Stimulated activated CD4-positive, alpha-beta T cell treated with anti-CD3 and anti-CD28 coated beads, Interleukin-1b, Interleukin-23, amount 100 ng/mL, for 4 hours (primary cell): Measurements from ENCODE around the gene HSDL1.

Experiments used
- DNase-seq, 2 donors: peaks; one replicate each; pipeline ENCODE4 v3.0.0-alpha.2; 2020; ENCODE audit warnings: low read depth in 2 of 2

HSDL1 gene

DNA sequence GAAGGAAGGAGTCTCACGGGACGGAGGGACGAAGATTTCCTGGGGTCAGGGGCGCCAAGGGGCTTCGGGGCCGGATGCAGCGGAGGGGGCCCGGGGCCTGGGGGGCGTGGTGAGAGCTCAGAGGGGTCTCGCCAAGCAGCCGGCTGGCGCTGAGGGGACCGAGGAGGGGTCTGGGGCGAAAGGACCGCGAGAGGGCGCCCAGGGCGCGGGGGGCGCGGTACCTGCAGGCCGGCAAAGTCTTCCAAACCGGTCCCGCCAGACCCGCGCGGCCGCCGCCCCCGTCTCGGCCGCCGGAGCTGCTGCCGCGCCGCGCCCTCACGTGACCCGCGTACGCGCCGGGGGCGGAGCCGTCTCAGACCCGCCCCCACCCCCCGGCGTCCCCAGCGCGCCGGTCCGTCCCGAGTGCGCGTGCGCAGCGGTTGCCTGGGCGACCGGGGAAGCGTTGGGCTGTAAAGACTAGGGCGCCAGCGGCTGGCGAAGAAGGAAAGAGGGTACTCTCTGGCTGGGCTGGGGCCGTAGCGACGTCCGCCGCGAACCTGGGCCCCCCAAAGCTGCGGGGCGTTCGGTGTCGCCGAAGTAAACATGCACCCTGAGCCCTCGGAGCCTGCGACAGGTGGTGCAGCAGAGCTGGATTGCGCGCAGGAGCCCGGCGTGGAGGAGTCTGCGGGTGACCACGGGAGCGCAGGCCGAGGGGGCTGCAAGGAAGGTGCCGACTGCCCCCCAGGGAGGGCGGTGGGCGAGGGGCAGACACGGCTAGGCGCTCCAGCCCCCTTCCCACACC lies at the start of gene HSDL1, which contains the start of gene DNAAF1:
HSDL1 (minus strand) TSS at position 319 of the 781 bp plus-strand sequence. CDS start 13,856 bp downstream, outside the sequence.
DNAAF1 (plus strand) TSS at position 450 of the 781 bp plus-strand sequence; CDS start at position 583, 133 bp downstream.
- DNase-seq: peak; percentile 94

DNA sequence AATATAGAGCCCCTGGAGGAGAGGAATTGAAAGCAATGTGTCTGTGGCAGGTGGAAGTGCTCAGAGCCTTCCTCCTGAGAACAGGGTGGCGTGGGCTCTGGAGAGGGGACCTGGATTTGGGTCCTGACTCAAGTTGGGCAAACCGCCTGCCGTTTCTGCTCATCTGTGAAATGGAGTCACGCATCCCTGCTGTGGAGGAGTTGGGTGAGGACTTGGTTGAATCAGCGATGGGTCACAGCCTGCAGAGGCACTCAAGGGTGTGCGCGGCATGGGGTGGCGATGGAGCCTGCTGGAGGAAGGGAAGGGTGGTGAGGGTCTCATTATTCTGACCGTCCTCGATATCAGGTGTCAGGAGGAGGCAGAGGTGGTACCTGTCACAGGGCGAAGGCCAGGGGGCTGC lies 49.0 kb upstream of the HSDL1 start:
- DNase-seq: no peak

DNA sequence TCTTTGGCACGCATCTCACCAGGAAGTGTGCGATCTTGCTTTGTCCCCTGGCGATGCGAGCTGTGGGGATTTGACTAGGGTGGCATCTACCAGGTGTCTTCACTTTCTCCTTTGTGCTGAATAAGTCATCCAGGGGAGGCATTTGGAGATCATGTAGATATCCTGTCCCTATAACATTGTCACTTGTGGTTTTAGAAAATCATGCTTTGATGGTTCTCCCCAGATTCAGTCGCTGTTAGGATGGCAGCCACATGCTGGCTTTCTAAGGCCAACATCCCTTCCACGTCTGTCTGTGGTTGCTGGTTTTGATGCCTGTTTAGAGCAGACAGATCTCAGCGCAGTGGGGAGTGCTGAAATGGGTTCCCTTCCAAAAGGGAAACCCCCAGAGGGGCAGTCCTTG lies 48.5 kb upstream of the HSDL1 start:
- DNase-seq: no peak

DNA sequence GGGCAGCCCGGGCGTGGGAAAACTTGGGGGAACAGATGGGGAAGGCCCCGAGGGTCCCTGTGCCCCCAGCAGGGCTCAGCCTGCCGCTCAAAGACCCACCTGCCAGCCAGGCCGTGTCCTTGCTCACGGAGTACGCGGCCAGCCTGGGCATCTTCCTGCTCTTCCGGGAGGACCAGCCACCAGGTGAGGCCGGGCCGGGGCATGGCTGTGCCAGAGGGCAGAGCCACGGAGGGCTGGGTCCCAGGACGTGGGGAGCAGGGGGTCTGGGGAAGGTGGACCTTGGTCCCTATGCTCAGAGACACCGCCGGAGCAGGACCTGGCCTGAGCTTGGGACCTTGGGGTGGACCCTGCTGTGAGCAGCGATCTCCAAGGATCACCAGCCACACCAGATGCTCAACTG lies 46.5 kb upstream of the HSDL1 start:
- DNase-seq: no peak

DNA sequence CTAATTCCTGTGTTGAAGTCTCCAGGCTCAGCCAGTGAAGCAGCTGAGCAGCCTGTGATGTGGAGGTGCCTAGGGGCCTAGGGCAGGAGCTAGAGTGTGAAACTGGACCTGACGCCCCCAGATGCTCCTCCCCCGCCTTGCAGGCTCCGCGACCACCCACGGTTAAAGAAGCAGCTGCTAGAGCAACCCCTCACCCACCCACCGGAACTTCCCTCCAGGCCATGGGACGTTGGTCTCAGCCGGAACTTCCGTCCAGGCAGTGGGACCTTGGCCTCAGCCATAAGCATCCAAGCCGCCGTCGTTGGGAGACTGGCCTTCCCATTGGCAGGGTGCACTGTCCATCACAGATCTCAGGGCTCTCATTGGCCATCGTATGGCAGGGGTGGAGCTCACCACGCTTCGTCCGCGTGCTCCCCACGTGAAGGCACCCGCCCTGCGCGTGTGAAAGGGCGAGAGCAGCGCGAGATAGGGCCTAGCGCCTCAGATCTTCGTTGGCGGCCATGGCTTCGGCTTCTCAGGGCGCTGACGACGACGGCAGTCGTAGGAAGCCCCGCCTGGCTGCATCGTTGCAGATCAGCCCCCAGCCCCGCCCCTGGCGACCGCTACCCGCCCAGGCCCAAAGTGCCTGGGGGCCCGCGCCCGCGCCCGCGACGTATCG lies 45.9 kb upstream of the HSDL1 start, which contains the start of gene ADAD2:
ADAD2 (plus strand) TSS at position 427 of the 658 bp plus-strand sequence; CDS start at position 501, 74 bp downstream.
- DNase-seq: no peak

DNA sequence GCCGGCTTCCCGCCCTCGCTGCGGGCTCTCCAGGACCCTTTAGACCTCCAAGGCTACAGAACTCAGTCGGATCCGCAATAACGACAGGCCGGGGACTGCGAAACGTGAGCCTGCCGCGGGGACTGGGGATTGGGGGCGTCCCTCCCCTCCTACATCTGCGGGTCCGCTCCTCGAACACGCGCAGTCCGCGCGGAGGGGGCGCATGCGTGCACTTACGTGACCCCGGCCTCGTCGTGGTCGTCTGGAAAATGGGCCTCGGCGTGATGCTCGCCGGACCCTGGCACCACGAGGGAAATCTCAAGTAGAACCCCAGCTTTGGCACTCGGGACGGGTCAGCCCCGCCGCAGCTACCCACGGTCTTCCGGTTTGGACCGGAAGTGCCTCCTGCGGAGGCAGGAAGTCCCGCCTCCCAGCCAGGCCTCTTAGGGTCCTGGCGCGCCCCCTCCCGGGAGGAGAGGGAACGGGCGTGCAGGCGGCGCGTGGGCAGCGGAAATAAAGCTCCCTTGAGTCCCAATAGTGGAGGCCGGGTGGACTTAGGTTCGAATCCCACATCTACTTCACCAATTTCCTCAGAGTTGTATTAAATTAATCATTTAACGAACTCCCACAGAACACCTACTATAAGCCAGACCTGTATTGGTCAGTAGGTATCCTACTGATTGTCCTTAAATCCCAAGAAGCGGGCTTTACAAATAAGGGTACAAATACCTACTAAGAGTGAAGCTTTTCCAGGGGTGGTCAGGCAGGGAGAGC lies 41.9 kb upstream of the HSDL1 start, which contains the start of gene TAF1C:
TAF1C (minus strand) TSS at position 373 of the 753 bp plus-strand sequence. CDS start 2,069 bp downstream, outside the sequence.
- DNase-seq: peak; percentile 89 to 90

DNA sequence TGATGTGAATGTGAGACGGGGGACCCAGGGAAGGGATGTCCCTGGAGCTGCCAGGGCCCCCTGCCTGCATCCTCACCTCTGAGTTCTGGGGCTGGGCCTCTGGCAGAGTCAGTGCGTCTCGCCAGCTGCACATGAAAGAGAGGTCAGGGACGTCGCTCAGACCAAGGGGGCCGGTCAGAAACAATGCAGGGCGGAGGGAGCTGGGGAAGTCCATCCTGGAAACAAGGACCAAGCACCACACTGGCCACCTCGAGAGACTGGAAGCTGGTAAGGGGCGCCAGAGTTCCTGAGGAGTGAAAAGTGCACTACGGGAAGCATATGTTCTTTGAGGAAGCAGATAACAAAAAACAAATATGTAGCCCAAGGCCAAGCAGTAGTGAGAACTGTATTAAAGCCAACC lies 39.8 kb upstream of the HSDL1 start:
- no peak for DNase-seq

DNA sequence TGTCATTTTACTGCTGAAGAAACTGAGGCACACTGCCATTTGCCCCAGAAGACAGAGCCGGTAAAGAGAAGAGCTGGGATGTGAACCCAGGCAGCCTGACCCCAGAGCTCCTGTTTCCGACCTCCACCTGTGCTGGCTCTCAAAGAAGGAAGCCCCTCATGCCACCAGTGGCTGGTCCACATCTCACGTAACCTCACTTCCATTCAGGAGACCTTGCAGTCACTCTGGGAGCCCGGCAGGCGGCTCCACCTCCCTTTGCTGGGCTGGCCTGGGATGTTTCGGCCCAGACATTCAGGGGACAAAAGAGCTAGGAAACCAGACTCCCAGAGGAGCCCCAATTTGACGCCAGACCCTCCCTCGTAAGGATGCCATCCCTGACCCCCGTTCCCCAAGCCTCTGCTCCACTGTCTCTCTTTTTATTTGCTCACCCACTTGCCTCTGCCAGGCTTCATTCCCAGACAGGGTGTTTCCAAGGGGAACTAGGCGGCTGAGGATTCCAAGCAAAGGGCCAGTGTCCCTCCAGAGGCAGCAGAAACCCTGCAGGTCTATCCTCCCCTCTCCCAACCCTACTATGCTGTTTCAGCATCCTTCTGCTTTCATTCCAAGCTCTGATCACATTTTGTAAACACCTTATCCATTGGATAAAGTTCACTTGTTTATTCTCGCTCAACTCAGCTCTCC lies 39.1 kb upstream of the HSDL1 start:
- no peak for DNase-seq

DNA sequence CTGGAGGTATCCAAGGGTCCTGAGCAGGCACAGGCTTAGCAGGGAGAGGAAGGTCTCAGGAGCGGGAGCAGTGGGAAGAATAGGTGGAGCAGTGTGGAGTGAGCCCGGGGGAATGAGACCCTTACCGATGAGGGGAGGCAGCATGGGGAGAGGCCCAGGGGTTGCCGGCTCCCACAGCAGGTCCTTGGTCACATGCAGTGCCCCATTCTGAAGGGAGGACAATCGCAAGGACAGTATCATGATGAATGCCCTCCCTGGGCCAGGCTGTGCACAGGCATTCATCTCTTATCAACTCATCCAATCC lies 38.5 kb upstream of the HSDL1 start:
- DNase-seq: no peak

DNA sequence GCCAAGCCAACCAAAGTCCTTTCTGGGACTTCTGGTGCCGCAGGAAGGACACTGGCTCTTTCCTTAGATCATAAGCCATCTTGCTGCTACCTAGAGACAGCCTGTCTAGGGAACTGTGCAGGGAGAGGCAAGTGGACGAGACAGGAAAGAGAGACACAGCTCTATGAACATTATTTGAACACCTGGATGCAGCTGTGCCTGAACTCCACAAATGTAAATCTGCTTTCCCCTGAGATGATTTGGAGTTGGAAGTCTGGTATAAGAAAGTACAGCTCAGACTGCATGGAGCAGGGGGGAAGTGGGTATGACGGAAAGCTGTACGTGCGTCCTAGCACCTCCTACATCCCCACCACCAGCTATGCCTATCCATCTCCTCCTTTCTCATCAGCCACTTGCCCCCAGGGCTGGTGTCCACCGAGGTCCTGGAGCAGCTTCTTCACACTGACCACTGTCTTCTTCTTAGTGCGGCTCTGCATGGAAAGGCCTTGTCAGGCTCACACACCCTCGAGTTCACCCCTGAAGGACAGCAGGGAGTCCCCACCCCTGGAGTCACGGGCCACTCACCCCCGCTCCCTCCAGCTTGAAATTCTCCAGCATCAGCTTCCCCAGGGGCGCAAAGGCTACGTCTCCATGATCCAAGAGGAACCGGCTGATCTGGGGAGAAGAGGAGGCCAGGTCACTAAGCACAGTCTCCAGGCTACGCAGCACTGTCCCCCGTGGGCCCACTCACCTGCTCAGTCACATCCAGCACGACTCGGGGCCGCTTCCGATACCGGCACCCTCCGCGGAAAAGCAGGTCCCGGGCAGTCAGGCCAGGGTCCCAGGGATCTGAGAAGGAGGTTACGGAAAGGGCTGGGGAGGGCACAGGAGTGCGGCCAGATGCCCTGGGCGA lies 37.9 kb upstream of the HSDL1 start:
- no peak for DNase-seq

DNA sequence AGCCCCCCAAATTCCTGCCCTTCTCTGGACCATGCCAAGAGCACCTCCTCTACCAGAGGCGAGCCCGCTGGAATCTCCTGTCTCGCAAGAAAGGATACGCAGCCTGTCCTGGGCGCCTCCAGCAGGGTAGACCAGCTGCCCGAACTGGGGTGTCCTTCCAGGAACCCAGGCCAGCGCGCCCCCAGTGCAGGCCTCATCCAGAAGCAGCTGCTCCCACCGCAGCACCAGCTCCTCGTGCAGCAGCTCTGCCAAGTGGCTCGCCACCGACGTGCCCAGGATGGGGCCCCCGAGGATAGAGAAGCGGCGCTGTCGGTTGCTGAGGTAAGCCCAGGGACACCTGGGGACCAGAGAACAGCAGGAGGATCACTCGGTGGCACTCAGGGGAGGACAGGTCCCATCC lies 37.1 kb upstream of the HSDL1 start:
- no peak for DNase-seq

DNA sequence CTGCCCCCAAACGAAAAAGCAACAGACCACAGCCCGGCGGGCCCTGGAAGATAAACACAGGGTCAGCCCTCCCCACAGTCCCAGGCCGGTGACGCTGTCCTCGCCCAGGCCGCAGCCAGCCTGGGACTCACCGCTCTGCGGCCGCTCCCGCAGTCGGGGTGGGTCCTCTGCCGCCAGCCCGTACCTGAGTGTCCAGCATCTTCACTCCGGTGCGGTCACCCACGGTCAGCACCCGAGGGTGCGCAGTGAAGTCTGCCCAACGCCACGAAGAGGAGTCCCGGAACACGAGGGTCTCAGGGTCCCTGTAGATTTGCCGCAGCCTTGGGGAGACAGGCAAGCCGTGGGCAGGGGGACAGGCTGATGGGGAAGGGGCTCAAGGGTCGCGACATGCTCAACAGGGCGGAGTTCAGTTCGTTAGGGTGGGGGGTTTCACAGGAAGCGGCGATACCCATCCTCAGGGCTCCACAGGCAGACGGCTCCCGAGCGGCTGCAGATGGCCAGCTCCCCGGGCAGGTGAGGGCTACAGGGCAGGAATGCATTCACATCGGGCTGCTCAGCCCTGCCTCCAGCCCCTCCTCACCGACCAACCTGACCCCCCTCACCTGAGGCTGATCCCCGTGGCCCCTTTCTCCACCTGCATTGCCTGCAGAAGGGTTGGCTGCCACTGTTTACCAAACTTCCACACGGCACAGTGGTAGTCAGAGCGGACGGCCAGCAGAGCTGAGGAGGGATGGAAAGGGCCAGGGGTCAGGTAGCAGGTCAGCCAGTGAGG lies 36.4 kb upstream of the HSDL1 start:
- no peak for DNase-seq

DNA sequence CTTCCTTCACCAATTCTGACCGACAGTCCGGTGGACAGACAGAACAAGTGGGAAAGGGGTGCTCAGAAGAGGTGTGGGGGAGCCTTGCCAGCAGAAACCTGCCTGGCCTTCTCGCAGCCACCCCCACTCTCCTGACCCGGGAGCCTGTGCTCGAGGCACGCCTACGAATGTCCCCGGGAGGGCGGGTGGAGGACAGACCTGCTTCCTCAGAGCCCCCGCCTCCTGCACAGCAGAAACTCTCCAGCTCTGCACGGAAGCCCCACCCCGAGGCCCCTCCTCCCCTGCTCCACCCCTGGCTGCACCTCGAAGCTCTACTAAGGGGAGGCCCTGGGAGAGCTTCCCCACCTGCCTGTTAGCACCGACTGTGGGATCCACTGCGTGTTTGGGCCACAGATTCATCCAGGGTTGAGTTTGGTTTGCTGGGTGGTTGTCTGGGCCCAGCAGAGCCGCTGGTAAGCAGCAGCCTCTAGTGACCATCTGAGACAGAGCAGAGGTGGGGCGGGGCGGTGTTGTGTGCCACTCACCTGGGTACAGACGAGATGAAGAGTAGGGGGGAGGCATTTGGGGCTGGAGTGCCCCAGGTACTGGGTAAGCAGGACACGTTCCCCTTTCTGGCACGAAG lies 35.7 kb upstream of the HSDL1 start:
- no peak for DNase-seq

DNA sequence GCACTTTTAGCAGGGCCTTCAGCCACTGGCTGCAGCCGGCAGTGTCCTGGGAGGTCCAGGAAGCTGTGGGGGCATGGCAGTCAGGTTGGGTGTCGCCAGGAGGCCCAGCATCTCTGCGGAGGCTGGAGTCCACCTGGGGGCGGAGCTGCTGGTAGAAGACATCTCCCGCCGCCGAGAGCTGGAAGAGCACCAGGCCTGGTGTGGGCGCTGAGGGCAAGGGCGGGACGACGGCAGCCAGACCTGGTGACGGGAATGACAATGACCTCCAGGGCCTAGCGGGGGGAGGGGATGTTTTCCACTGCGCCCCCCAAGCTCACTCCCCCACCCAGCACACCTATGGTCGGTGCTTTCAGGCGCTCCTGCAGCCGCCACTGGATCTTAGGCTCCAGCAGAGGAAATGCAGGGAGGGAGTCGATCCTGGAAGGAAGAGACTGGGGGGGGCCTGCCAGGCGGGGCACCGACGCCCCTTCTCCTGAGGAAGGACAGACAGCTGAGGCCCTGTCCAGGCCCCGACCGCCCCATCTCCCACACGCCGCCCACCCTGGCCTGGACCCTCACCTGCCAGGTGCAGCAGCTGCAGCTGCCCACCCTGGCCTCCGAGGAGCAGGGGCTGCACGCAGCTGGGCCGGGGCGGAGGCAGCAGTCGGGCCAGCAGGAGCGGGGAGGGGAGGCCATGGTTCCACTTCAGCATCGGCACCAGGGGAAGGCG lies 34.8 kb upstream of the HSDL1 start:
- DNase-seq: no peak

DNA sequence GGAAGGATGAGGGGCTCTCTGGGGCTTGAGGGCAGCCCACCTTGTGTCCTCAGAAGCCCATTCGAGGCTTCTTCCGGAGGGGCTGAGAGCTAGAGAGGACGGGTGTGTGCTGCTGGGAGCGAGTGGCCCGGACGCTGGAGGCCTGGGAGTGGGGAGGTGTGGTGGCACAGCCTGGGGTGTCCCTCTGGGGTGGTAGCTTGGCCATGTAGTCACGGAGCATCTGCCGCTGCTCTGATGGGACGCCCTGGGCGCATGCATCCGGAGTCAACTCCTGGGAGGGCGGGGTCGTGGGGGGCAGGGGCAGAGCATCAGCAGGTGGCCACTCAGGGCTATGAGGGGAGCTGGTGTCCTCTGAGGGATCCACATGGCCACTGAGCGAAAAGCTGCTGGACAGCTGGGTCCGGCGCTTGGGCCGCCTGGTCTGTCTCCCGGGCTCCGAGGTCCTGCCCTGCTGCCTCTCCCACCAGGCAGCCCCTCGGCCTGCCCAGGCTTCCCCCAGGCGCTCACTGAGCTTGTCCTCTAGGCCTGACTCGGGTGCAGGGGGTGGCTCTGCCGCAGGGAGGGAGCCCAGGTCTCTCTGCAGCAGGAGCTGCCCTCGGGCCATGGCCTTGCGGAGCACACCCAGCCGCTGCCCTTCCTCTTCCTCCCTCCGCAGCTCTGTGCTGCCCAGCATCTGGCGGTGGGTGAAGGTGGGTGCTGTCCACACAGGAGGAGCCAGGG lies 34.1 kb upstream of the HSDL1 start:
- no peak for DNase-seq

DNA sequence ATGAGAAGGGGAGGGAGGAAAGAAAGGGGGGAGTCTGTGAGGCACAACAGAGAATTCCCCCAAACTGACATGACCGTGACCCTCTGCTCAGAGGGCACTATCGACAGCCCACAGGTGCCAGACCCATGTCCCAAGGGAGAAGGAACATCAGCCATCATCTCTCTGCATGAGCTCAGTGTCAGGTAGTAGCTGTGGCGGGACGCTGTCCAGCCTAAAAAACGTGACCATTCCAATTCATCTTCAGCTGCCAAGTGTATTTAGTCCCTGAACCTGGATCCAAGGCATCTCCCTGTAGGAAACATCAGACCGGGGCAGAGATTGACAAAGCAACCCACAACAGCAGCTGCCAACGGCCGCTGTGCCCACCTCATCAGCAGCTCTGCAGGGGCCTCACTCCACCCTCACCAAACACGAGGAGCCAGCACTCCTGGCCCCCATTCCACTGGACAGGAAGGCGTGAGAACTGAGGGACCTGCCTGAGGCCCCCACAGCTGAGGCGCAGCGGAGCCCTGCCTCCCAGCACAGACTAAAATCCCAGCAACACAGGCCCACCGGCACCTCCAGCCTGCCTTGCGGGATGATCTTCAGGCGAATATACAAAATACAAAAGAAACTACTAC lies 33.3 kb upstream of the HSDL1 start:
- DNase-seq: no peak

DNA sequence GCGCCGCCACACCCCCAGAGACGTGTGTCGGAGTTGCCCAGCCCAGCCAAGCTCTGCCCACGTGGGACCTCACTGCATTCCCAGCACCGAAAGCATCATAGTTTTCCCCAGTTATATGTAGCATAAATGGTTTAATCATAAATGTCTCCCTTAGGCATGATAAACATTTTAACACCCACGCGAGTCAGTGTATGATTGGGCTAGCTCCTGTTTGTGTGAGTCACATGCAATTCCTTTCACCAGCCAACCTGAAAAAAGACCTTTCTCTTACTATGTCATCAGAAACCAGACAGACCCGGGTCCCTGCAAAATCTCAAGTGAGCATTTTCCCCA lies 32.7 kb upstream of the HSDL1 start:
- no peak for DNase-seq
